ENCODE results near the gene LMF1. TPM values are rescaled to one million over a fixed set of nuclear protein-coding genes. Genes with fewer than 3 reads are reported as not detected.

LMF1 gene
- total RNA-seq, 4 donors from 2014 or later = 21.8 to 47.9 (median 36.0) TPM

- Histone ChIP-seq H3K4me3 (no peak overlapping the region), H3K36me3 (no peaks in the 10 kb centered on the region), H3K9me3 (no peaks in the 10 kb centered on the region), H3K4me1 (no peaks in the 10 kb centered on the region), H3K27me3 (peaks cover 11 to 22% of the 10 kb centered on the region in 2 donors), H3K27ac (no peak overlapping the region)
- intact Hi-C loops (cut with DNase I; ENCODE audit: low total_unique reads) = no loop called here
- no peak for DNase-seq
- TF ChIP-seq, protein P1, sequence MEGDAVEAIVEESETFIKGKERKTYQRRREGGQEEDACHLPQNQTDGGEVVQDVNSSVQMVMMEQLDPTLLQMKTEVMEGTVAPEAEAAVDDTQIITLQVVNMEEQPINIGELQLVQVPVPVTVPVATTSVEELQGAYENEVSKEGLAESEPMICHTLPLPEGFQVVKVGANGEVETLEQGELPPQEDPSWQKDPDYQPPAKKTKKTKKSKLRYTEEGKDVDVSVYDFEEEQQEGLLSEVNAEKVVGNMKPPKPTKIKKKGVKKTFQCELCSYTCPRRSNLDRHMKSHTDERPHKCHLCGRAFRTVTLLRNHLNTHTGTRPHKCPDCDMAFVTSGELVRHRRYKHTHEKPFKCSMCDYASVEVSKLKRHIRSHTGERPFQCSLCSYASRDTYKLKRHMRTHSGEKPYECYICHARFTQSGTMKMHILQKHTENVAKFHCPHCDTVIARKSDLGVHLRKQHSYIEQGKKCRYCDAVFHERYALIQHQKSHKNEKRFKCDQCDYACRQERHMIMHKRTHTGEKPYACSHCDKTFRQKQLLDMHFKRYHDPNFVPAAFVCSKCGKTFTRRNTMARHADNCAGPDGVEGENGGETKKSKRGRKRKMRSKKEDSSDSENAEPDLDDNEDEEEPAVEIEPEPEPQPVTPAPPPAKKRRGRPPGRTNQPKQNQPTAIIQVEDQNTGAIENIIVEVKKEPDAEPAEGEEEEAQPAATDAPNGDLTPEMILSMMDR (IDR thresholded peaks at IDR 0.05) = no peak
- no peak for TF ChIP-seq POLR2A (IDR thresholded peaks at IDR 0.05)
Observed at GRCh38 chr16:803754-804080, 167.1 kb downstream of the LMF1 start.

Other genes starting within 250 kb of the LMF1 start
- gene ANTKMT, start 249.8 kb downstream of the LMF1 start, total RNA-seq = 10 to 100 TPM in 3 of 4 donors, 1 to 10 TPM in 1; 6.2 to 21.1 (median 19.1) TPM
- gene CCDC78, start 244.5 kb downstream of the LMF1 start, total RNA-seq = 1 to 10 TPM in 3 of 4 donors, not detected in 1; 1.3 to 5.3 (median 2.3) TPM
- 1 to 10 TPM in 2 of 4 donors, not detected in 2; 1.0 to 3.4 TPM for gene HAGHL, start 243.9 kb downstream of the LMF1 start, total RNA-seq
- gene CIAO3, start 230.0 kb downstream of the LMF1 start, total RNA-seq = 10 to 100 TPM; 14.1 to 43.3 (median 25.0) TPM
- gene MSLN, start 210.2 kb downstream of the LMF1 start, total RNA-seq = 10 to 100 TPM in 3 of 4 donors, 1 to 10 TPM in 1; 4.6 to 30.8 (median 15.7) TPM
- 10 to 100 TPM in 3 of 4 donors, 1 to 10 TPM in 1; 5.9 to 80.0 (median 16.7) TPM for gene RPUSD1, start 182.6 kb downstream of the LMF1 start, total RNA-seq
- 100 to 1,000 TPM in 1 of 4 donors, 10 to 100 TPM in 2, under 1 TPM in 1; under 0.01 to 895 (median 31.1) TPM for gene CHTF18, start 182.4 kb downstream of the LMF1 start, total RNA-seq
- not detected for gene GNG13, start 170.2 kb downstream of the LMF1 start, total RNA-seq
- gene SOX8, start 10.8 kb upstream of the LMF1 start, total RNA-seq = 1 to 10 TPM in 2 of 4 donors, under 1 TPM in 1, not detected in 1; under 0.01 to 6.4 (median 1.1) TPM
- gene SSTR5, start 101.8 kb upstream of the LMF1 start, total RNA-seq = not detected
- not detected for gene C1QTNF8, start 125.3 kb upstream of the LMF1 start, total RNA-seq
- gene CACNA1H, start 182.1 kb upstream of the LMF1 start, total RNA-seq = 10 to 100 TPM in 3 of 4 donors, 1 to 10 TPM in 1; 6.8 to 94.5 (median 27.6) TPM